Tibial nerve (tissue), 4 donors: Measurements from ENCODE around the gene UFSP2. TPM values are rescaled to one million over a fixed set of nuclear protein-coding genes. Genes with fewer than 3 reads are reported as not detected.
A peak's percentile ranks its signal among the peaks of the same experiment; 100 is the strongest.

Experiments
- DNase-seq, 2 donors: peaks; one replicate each; pipeline ENCODE4 v3.0.0-alpha.2; 2019; ENCODE audit warnings: low spot score in 2 of 2
- H3K27ac ChIP-seq, 4 donors: fragments of 200-600 bp; sonication (generic) in 3 of 4; one replicate each; pipeline ENCODE4 v1.5.1; 2017 to 2019; ENCODE audit warnings: mild to moderate bottlenecking in 1 of 4
- H3K27me3 ChIP-seq, 2 donors: fragments of 200-600 bp; sonication (generic) in 1 of 2; one replicate each; pipeline versions ENCODE4 v1.5.1 to v1.6.0; 2017 to 2019
- H3K36me3 ChIP-seq, 3 donors: fragments of 200-600 bp; sonication (generic); one replicate each; pipeline ENCODE4 v1.5.1; 2018 to 2019
- H3K4me1 ChIP-seq, 4 donors: fragments of 200-600 bp; sonication (generic) in 3 of 4; one replicate each; pipeline ENCODE4 v1.5.1; 2017 to 2019
- H3K4me3 ChIP-seq, 4 donors: fragments of 200-600 bp; sonication (generic) in 3 of 4; one replicate each; pipeline ENCODE4 v1.5.1; 2017 to 2019; ENCODE audit warnings: mild to moderate bottlenecking in 1 of 4, moderate library complexity in 1 of 4
- H3K9me3 ChIP-seq, 4 donors: fragments of 200-600 bp; sonication (generic) in 3 of 4; one replicate each; pipeline ENCODE4 v1.5.1; 2017 to 2019
- EP300 ChIP-seq, 2 donors: sonication (generic); formaldehyde crosslinking; IDR thresholded peaks; one replicate each; pipeline ENCODE4 v1.6.1; 2017; ENCODE audit warnings: antibody characterized with exemption in 2 of 2, mild to moderate bottlenecking in 1 of 2
- POLR2A ChIP-seq, 2 donors: fragments of 450-650 bp; IDR thresholded peaks; one replicate each; pipeline ENCODE4 v1.6.1; 2017; ENCODE audit warnings: antibody characterized with exemption in 2 of 2, mild to moderate bottlenecking in 2 of 2, moderate library complexity in 2 of 2
- WGBS, 2 donors: methylation state at CpG; one replicate each; pipeline ENCODE4 v1.1.5; 2018; 5-methylcytosine and 5-hydroxymethylcytosine counted together
- total RNA-seq, 4 donors: library from RNA; depleted of rRNA; stranded (reverse); fragments of >200 nt; gene quantifications; one replicate each; pipeline ENCODE4 v1.1.0, GENCODE V29; 2016
- TF ChIP-seq, protein P1 (sequence below), 5 experiments: fragments of 200-600 bp in 3 of 5; fragments of 450-650 bp in 2 of 5; sonication (generic) in 3 of 5; IDR thresholded peaks; one replicate each; pipeline ENCODE4 v1.5.1; 2016 to 2019; ENCODE audit warnings: antibody characterized with exemption in 5 of 5, mild to moderate bottlenecking in 3 of 5, moderate library complexity in 2 of 5

UFSP2 gene, protein sequence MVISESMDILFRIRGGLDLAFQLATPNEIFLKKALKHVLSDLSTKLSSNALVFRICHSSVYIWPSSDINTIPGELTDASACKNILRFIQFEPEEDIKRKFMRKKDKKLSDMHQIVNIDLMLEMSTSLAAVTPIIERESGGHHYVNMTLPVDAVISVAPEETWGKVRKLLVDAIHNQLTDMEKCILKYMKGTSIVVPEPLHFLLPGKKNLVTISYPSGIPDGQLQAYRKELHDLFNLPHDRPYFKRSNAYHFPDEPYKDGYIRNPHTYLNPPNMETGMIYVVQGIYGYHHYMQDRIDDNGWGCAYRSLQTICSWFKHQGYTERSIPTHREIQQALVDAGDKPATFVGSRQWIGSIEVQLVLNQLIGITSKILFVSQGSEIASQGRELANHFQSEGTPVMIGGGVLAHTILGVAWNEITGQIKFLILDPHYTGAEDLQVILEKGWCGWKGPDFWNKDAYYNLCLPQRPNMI
- total RNA-seq = 10 to 100 TPM; 19.4 to 35.0 (median 29.2) TPM

DNA sequence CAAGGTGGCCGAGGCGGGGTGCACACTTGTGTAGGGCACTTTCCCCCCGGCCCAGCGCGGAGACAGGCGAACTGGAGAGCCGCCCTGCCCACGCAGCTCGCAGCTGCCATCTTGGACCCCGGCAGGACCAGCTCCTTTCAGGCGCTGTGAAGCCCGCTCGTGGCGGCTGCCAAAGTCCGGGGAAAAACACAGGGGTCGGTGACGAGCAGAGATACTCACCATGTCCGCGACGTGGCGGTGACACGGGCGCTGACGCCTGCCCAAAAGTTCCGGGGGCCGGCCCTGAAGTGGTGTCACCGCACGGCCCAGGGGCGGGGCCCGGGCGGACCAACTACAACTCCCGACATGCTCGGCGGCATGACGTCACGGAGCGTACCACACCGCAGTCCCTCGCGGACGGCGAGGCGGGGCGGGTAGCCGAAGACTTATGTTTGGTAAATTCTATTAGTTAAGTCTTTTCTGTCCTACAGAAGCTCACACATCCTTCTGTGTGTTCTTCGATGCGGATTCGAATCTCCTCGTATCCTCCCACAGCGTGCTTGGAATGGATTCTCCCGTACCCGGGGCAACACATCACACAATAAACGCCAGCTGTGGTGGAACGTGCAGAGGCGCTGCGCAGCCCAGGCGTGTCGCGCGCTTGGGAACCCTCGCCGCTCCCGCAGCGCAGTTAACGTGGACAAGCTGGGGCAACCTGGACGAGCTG, at the start of gene UFSP2:
Gene UFSP2, minus strand, starts transcription at position 318 of the 706 bp plus-strand sequence. Its CDS starts 96 bp downstream, at position 222.
- H3K27ac ChIP-seq = peak within 1 kb of the TSS; percentile 95 to 98 (median 96)
- H3K4me1 ChIP-seq = peaks cover 0 to 47% (median 14%) of the 10 kb centered on the region in 4 donors
- no peaks in the 10 kb centered on the region for H3K9me3 ChIP-seq
- TF ChIP-seq POLR2A (IDR thresholded peaks at IDR 0.05) (peak; percentile 64 to 86), EP300 (IDR thresholded peaks at IDR 0.05) (peak; percentile 97)
- TF ChIP-seq, protein P1, sequence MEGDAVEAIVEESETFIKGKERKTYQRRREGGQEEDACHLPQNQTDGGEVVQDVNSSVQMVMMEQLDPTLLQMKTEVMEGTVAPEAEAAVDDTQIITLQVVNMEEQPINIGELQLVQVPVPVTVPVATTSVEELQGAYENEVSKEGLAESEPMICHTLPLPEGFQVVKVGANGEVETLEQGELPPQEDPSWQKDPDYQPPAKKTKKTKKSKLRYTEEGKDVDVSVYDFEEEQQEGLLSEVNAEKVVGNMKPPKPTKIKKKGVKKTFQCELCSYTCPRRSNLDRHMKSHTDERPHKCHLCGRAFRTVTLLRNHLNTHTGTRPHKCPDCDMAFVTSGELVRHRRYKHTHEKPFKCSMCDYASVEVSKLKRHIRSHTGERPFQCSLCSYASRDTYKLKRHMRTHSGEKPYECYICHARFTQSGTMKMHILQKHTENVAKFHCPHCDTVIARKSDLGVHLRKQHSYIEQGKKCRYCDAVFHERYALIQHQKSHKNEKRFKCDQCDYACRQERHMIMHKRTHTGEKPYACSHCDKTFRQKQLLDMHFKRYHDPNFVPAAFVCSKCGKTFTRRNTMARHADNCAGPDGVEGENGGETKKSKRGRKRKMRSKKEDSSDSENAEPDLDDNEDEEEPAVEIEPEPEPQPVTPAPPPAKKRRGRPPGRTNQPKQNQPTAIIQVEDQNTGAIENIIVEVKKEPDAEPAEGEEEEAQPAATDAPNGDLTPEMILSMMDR (IDR thresholded peaks at IDR 0.05) = peak in 2 of 5 experiments; percentile 39 to 55
- peak within 1 kb of the TSS; percentile 90 to 98 (median 94) for H3K4me3 ChIP-seq
- no peaks in the 10 kb centered on the region for H3K27me3 ChIP-seq
- WGBS, 2 donors = 0 to 1% methylated on average over 46 to 49 of the region's 66 CpGs
- H3K36me3 ChIP-seq = peaks cover 0 to 11% (median 0%) of the 10 kb centered on the region in 3 donors
- DNase-seq = peak; percentile 89 to 92

DNA sequence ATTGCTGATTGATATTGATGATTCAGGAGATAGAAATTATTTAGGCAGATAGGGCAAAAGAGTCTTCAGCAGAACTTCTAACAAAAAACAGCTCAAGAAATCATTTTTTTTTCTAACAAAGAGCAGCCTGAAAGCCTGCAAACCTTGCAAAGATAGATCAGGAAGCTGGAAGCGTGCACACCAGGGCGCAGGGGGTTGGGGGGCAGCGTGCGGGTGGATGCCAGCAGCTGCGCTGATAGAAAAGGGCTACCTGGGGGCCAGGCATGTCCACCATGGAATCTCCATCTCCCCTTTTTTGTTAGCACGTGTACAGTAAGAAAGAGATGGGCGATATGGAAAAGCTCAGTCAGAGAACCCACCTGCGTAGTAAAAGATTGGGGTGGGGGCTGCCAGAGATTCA, 47.5 kb upstream of the UFSP2 start:
- WGBS, 2 donors = 91 to 94% methylated on average over 8 of the region's 8 CpGs

DNA sequence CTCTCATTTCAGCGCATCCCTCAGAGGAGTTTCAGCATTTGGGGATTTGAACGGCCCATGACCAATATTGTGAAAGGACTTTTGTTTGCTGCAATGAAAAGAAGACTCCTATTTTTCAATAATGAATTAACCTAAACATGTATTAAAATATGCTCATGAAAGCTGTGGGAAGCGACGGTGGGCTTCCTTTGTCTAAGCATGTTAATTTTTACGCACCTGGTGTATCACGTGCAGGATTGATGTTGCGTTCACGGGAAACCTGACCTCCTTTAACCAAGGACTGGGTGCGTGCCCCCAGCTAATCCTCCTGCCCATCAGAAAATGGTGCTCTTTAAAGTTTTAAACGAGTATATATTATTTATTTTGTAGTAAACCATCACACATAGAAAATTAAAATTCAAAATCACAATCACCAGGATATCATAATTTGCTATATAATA, 46.4 kb upstream of the UFSP2 start:
- Histone ChIP-seq H3K27me3 (no peaks in the 10 kb centered on the region), H3K36me3 (no peaks in the 10 kb centered on the region), H3K4me1 (peaks cover 0 to 14% (median 0%) of the 10 kb centered on the region in 4 donors), H3K9me3 (no peaks in the 10 kb centered on the region), H3K27ac (peak overlapping the region in 1 of 4 donors; percentile 87), H3K4me3 (peak overlapping the region; percentile 75 to 99 (median 80))
- TF ChIP-seq EP300 (IDR thresholded peaks at IDR 0.05) (no peak), POLR2A (IDR thresholded peaks at IDR 0.05) (no peak)
- TF ChIP-seq, protein P1 (IDR thresholded peaks at IDR 0.05) = no peak
- 43 to 52% methylated on average over 10 of the region's 10 CpGs for WGBS, 2 donors
- DNase-seq = no peak

More for the DNA sequence above, 47.5 kb upstream of the UFSP2 start:
- no peaks in the 10 kb centered on the region for H3K36me3 ChIP-seq
- no peak for DNase-seq
- no peak overlapping the region for H3K27ac ChIP-seq
- H3K4me1 ChIP-seq = peaks cover 0 to 14% (median 0%) of the 10 kb centered on the region in 4 donors
- TF ChIP-seq, protein P1 (IDR thresholded peaks at IDR 0.05) = no peak
- no peak for TF ChIP-seq EP300 (IDR thresholded peaks at IDR 0.05)
- TF ChIP-seq POLR2A (IDR thresholded peaks at IDR 0.05) = no peak
- no peaks in the 10 kb centered on the region for H3K27me3 ChIP-seq
- no peak overlapping the region for H3K4me3 ChIP-seq
- no peaks in the 10 kb centered on the region for H3K9me3 ChIP-seq

DNA sequence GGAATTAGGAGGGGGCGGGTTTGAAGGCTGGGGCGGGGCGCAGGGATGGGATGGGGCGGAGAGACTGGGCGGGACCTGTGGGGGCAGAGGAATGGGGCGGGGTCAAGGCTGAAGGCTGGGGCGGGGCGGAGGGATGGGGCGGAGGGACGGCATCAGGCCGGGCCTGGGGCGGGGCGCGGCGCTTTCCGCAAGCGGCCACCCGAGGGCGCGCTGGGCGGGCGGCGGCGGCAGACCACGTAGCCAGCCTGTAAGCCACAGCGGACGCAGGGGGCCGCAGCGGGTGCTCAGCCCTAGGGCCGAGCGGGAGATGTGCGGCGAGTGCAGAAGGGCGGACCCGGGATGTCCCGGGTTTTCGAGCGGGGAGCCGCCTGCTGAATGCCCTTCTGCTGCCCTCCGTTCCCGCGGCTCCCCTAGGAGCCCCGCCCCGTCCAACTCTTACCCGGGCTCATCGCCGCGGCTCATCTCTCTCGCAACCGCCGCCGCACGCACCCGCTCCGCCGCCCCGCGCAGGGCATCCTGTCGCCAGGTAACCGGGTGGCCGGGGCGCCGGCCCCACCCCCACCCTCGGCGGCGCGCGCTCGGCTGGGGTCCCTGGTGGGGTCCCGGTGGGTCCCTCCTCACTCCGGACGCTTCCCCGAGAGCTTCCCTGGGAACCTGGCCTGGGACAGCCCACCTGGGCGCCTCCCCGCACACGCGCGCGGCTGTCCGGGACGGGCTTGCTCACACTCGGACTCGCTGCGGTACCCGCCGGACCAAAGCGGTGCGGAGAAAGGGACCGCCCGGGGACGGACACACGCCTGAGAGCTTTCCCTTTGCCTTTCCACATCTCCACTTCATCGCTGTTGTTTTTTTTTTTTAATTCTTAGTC, 45.7 kb upstream of the UFSP2 start, which contains the start of gene CCDC110:
Gene CCDC110, minus strand, starts transcription at position 499 of the 868 bp plus-strand sequence. Its CDS starts 50 bp downstream, at position 449.
- Histone ChIP-seq H3K4me1 (peaks cover 0 to 14% (median 0%) of the 10 kb centered on the region in 4 donors), H3K36me3 (no peaks in the 10 kb centered on the region), H3K9me3 (no peaks in the 10 kb centered on the region), H3K4me3 (peak within 1 kb of the TSS; percentile 75 to 99 (median 84)), H3K27me3 (no peaks in the 10 kb centered on the region), H3K27ac (peak within 1 kb of the TSS; percentile 38 to 87 (median 71))
- 0% methylated on average over 11 to 65 of the region's 93 CpGs for whole genome bisulfite sequencing, 2 donors
- DNase-seq = peak; percentile 89 to 93
- TF ChIP-seq POLR2A (IDR thresholded peaks at IDR 0.05) (peak in 1 of 2 donors; percentile 58), EP300 (IDR thresholded peaks at IDR 0.05) (peak in 1 of 2 donors; percentile 65)
- TF ChIP-seq, protein P1 (IDR thresholded peaks at IDR 0.05) = peak; percentile 83 to 96 (median 87)
